Neutrophil (primary cell): ENCODE results near the gene CPA4.

Experiments used
- H3K27ac ChIP-seq: fragments of 200-600 bp; sonication (generic); 2 replicates; pipeline ENCODE4 v1.5.1; 2016; ENCODE audit warnings: mild to moderate bottlenecking, moderate library complexity
- H3K27me3 ChIP-seq: fragments of 200-600 bp; sonication (generic); 2 replicates; pipeline ENCODE4 v1.6.0; 2016; ENCODE audit warnings: mild to moderate bottlenecking
- H3K36me3 ChIP-seq: fragments of 200-600 bp; sonication (generic); 2 replicates; pipeline ENCODE4 v1.5.1; 2017
- H3K4me1 ChIP-seq, 2 experiments: fragments of 200-600 bp in 1 of 2; sonication (generic) in 1 of 2; 1 replicate in 1 of 2; 2 replicates in 1 of 2; pipeline versions ENCODE4 v1.5.1 to v1.6.1; 2013 to 2016; ENCODE audit warnings: low read depth in 1 of 2, low read length in 1 of 2, mild to moderate bottlenecking in 1 of 2, moderate library complexity in 1 of 2; ENCODE audit not compliant: control insufficient read depth in 1 of 2, insufficient read depth in 1 of 2
- H3K4me3 ChIP-seq, 2 experiments: fragments of 200-600 bp in 1 of 2; sonication (generic) in 1 of 2; 1 replicate in 1 of 2; 2 replicates in 1 of 2; pipeline ENCODE4 v1.5.1; 2013 to 2016; ENCODE audit warnings: low read depth in 1 of 2, low read length in 1 of 2, mild to moderate bottlenecking in 1 of 2, moderate library complexity in 1 of 2
- H3K9me3 ChIP-seq: fragments of 200-600 bp; sonication (generic); 2 replicates; pipeline ENCODE4 v1.5.1; 2016
- CTCF ChIP-seq: fragments of 200-600 bp; sonication (generic); IDR thresholded peaks from 2 replicates; pipeline ENCODE4 v1.5.1; 2016; ENCODE audit warnings: antibody characterized with exemption

CPA4 gene

GRCh38 chr7:130334274-130334673 lies 41.3 kb downstream of the CPA4 start:
- Histone ChIP-seq H3K36me3 (no peaks in the 10 kb centered on the region), H3K4me3 (no peak overlapping the region), H3K27me3 (no peaks in the 10 kb centered on the region), H3K27ac (no peak overlapping the region), H3K4me1 (no peaks in the 10 kb centered on the region), H3K9me3 (no peaks in the 10 kb centered on the region)
- no peak for TF ChIP-seq CTCF

- H3K36me3 ChIP-seq: no peaks in the 10 kb centered on the region
- H3K4me3 ChIP-seq: no peak overlapping the region
- no peak overlapping the region for H3K27ac ChIP-seq
- no peaks in the 10 kb centered on the region for H3K9me3 ChIP-seq
- no peak for TF ChIP-seq CTCF
- no peaks in the 10 kb centered on the region for H3K4me1 ChIP-seq
- no peaks in the 10 kb centered on the region for H3K27me3 ChIP-seq
Observed at GRCh38 chr7:130337410-130337971, 44.5 kb downstream of the CPA4 start.

GRCh38 chr7:130338233-130338632 lies 45.3 kb downstream of the CPA4 start:
- no peak for TF ChIP-seq CTCF
- no peaks in the 10 kb centered on the region for H3K36me3 ChIP-seq
- no peak overlapping the region for H3K27ac ChIP-seq
- no peaks in the 10 kb centered on the region for H3K4me1 ChIP-seq
- H3K27me3 ChIP-seq: no peaks in the 10 kb centered on the region
- no peaks in the 10 kb centered on the region for H3K9me3 ChIP-seq
- H3K4me3 ChIP-seq: no peak overlapping the region

- Histone ChIP-seq H3K4me3 (no peak overlapping the region), H3K27me3 (no peaks in the 10 kb centered on the region), H3K4me1 (no peaks in the 10 kb centered on the region), H3K36me3 (no peaks in the 10 kb centered on the region), H3K9me3 (no peaks in the 10 kb centered on the region), H3K27ac (no peak overlapping the region)
- no peak for TF ChIP-seq CTCF
Observed at GRCh38 chr7:130341882-130342281, 48.9 kb downstream of the CPA4 start.

GRCh38 chr7:130342701-130343380 lies 49.9 kb downstream of the CPA4 start:
- H3K27ac ChIP-seq: no peak overlapping the region
- no peaks in the 10 kb centered on the region for H3K27me3 ChIP-seq
- H3K4me3 ChIP-seq: no peak overlapping the region
- TF ChIP-seq CTCF: no peak
- no peaks in the 10 kb centered on the region for H3K4me1 ChIP-seq
- no peaks in the 10 kb centered on the region for H3K9me3 ChIP-seq
- no peaks in the 10 kb centered on the region for H3K36me3 ChIP-seq
